Psoas muscle (tissue), 8 donors: ENCODE results near the gene KIF2B. TPM values are rescaled to one million over a fixed set of nuclear protein-coding genes. Genes with fewer than 3 reads are reported as not detected.
"Not testable (repeated sequence)": the region's sequence is repeated elsewhere in the genome, so short reads cannot be mapped to it uniquely, and the experiment has no call there.

ENCODE experiments used
- ATAC-seq, 4 donors: fragments of 200-7000 bp; cut with Tn5 transposase; one replicate each; pipeline ENCODE4 v1.9.1; 2020; ENCODE audit warnings: moderate library complexity in 3 of 4, mild to moderate bottlenecking in 2 of 4
- DNase-seq, 2 donors: peaks; one replicate each; pipeline ENCODE4 v3.0.0-alpha.2; 2020
- H3K27ac ChIP-seq: fragments of 200-600 bp; one replicate; pipeline ENCODE4 v1.8.0; 2022
- H3K27me3 ChIP-seq, 3 donors: fragments of 200-600 bp in 1 of 3; one replicate each; pipeline versions ENCODE4 v1.6.1 to v1.8.0; 2013 to 2022; ENCODE audit warnings: low read length in 2 of 3, mild to moderate bottlenecking in 2 of 3, moderate library complexity in 1 of 3; ENCODE audit not compliant: insufficient read depth in 3 of 3
- H3K36me3 ChIP-seq, 2 donors: fragments of 200-600 bp in 1 of 2; one replicate each; pipeline versions ENCODE4 v1.6.1 to v1.8.0; 2013 to 2022; ENCODE audit warnings: low read depth in 1 of 2, mild to moderate bottlenecking in 1 of 2, moderate library complexity in 1 of 2; ENCODE audit not compliant: insufficient read depth in 1 of 2
- H3K4me1 ChIP-seq: fragments of 200-600 bp; one replicate; pipeline ENCODE4 v1.8.0; 2022
- H3K4me3 ChIP-seq: fragments of 200-600 bp; one replicate; pipeline ENCODE4 v1.8.0; 2022; ENCODE audit warnings: mild to moderate bottlenecking
- H3K9me3 ChIP-seq: fragments of 200-600 bp; one replicate; pipeline ENCODE4 v1.8.0; 2022
- WGBS, 3 donors: extraction: QIAGEN DNeasy Blood & Tissue Kit; methylation state at CpG; one replicate each; pipeline versions ENCODE4 v1.1.6 to v1.1.7; 2013; 5-methylcytosine and 5-hydroxymethylcytosine counted together
- intact Hi-C, 2 donors: fragments of 100-400 bp; cut with DNase I; formaldehyde crosslinking; loops; one replicate each; pipeline versions ENCODE4 v1.11.0 to v1.14.2; 2022
- polyA plus RNA-seq, 3 donors: library from polyadenylated mRNA; stranded (reverse); fragments of 200-250 nt; gene quantifications; one replicate each; pipeline ENCODE4 v1.2.3, GENCODE V29; 2013
- total RNA-seq, 4 donors: library from RNA; stranded (reverse); fragmentation: NEBNext Ultra II Directional in 2 of 4; extraction: Animal tissue kit (Norgen Biotek cat#: 25700) in 2 of 4; gene quantifications; one replicate each; pipeline versions ENCODE4 v1.2.1 to v1.2.4, GENCODE V29; 2021 to 2023
- TF ChIP-seq, protein P1 (sequence below): fragments of 200-600 bp; IDR thresholded peaks from one replicate; pipeline ENCODE4 v1.8.0; 2022; ENCODE audit warnings: antibody characterized with exemption
- donor health status: healthy with polysubstance abuse.
- donor health status: DM: no; HTN: no; CAD: no; lungs with moderate emphysema.
- donor health status: Bipolar disorder and iron deficiency.
- donor health status: healthy.
- donor health status: DM: yes; HTN: yes; CAD: no.
- donor health status: DM: no; HTN: no; CAD: no.
- donor health status: DM: no; HTN: no; CAD: no.
- donor health status: DM: yes; HTN: yes; CAD: no.

The KIF2B gene
- total and polyA plus RNA-seq, 7 donors, result not detected

DNA sequence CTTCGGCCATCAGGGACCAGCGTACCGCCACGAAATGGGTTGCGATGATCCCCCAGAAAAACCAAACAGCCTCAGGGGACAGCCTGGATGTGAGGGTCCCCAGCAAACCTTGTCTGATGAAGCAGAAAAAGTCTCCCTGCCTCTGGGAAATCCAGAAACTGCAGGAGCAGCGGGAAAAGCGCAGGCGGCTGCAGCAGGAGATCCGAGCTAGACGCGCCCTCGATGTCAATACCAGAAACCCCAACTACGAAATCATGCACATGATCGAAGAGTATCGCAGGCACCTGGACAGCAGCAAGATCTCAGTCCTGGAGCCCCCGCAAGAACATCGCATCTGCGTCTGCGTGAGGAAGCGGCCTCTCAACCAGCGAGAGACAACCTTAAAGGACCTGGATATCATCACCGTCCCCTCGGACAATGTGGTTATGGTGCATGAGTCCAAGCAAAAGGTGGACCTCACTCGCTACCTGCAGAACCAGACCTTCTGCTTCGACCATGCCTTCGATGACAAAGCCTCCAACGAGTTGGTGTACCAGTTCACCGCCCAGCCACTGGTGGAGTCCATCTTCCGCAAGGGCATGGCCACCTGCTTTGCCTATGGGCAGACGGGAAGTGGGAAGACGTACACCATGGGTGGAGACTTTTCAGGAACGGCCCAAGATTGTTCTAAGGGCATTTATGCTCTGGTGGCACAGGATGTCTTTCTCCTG is 769 bp downstream of the KIF2B start:
- TF ChIP-seq, protein P1, sequence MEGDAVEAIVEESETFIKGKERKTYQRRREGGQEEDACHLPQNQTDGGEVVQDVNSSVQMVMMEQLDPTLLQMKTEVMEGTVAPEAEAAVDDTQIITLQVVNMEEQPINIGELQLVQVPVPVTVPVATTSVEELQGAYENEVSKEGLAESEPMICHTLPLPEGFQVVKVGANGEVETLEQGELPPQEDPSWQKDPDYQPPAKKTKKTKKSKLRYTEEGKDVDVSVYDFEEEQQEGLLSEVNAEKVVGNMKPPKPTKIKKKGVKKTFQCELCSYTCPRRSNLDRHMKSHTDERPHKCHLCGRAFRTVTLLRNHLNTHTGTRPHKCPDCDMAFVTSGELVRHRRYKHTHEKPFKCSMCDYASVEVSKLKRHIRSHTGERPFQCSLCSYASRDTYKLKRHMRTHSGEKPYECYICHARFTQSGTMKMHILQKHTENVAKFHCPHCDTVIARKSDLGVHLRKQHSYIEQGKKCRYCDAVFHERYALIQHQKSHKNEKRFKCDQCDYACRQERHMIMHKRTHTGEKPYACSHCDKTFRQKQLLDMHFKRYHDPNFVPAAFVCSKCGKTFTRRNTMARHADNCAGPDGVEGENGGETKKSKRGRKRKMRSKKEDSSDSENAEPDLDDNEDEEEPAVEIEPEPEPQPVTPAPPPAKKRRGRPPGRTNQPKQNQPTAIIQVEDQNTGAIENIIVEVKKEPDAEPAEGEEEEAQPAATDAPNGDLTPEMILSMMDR, result no peak
- Histone ChIP-seq H3K27ac (no peak overlapping the region), H3K4me1 (no peaks in the 10 kb centered on the region), H3K27me3 (no peaks in the 10 kb centered on the region), H3K36me3 (no peaks in the 10 kb centered on the region), H3K9me3 (no peaks in the 10 kb centered on the region), H3K4me3 (no peak overlapping the region)
- intact Hi-C loops, result no loop called here
- DNase-seq (no peak), ATAC-seq (no peak)
- WGBS, 3 donors, result 94 to 96% (median 95%) methylated on average over 32 of the region's 32 CpGs

DNA sequence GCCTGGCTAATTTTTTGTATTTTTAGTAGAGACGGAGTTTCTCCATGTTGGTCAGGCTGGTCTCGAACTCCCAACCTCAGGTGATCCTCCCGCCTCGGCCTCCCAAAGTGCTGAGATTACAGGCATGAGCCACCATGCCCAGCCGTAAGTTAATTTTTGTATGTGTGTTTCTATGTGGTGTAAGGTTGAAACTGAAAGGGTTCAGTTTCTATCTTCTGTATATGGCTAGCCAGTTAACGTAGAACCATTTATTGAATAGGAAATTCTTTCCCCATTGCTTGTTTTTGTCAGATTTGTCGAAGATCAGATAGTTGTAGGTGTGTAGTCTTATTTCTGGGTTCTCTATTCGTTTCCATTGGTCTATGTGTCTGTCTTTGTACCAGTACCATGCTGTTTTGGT is 12.0 kb downstream of the KIF2B start:
- ATAC-seq, H3K27ac ChIP-seq, H3K27me3 ChIP-seq, H3K36me3 ChIP-seq, intact Hi-C loops, H3K4me3 ChIP-seq, H3K4me1 ChIP-seq, DNase-seq, H3K9me3 ChIP-seq: not testable (repeated sequence)
- 77 to 83% (median 80%) methylated on average over 8 of the region's 8 CpGs for WGBS, 3 donors

DNA sequence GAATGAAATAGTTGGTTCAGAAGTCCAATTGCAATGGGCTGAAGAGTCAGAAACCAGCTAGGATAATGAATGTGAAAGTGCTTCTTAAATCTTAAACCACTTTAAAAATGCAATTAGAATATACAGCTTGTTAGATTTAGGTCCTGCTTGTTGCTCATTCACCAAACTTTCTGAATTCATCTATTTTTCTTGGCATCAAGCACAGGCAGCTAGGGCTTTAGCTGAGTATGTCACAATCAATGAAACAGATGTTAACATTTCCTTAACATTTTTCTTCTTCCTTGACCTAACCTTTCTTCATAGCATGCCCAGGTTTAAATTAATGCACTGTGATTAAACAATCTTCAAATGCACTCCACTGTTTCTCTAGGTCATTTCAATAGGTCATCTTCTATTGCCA is 14.4 kb downstream of the KIF2B start:
- DNase-seq (no peak), ATAC-seq (no peak)
- Histone ChIP-seq H3K27me3 (no peaks in the 10 kb centered on the region), H3K4me1 (no peaks in the 10 kb centered on the region), H3K36me3 (no peaks in the 10 kb centered on the region), H3K4me3 (no peak overlapping the region), H3K9me3 (no peaks in the 10 kb centered on the region), H3K27ac (no peak overlapping the region)
- TF ChIP-seq, protein P1, result no peak
- intact Hi-C loops, result no loop called here

DNA sequence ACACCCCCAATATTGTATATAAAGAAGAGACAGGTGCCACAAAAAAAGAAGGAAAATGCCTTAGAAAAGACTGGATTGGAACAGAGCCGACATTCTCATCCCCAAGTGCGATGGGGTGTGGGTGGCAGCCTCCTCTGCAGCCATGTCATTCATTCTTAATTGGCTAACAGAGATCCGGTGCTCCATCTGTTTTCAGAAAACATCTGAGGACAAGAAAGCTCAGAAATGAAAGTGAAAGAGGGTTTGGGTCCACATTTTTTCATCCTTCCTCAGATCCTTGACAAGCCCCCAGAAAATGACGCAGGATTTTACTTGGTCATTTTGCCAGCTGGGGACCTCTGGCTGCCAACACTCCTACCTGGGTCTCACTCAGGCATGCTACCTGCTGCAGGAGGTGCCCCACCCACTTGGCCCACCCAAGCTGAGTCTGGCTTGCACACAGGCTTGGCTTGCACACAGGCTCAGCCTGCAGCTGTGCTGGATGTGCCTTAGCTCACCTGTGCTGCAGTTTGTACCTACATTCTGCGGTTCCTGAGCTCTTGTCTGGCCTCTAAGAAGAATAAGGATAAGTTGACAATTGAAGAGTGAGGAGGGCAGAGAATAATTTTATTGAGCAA is 21.9 kb downstream of the KIF2B start:
- ATAC-seq (no peak), DNase-seq (no peak)
- no peaks in the 10 kb centered on the region for H3K27me3 ChIP-seq
- peaks cover 4% of the 10 kb centered on the region for H3K9me3 ChIP-seq
- no peak overlapping the region for H3K4me3 ChIP-seq
- no peaks in the 10 kb centered on the region for H3K4me1 ChIP-seq
- no peaks in the 10 kb centered on the region for H3K36me3 ChIP-seq
- intact Hi-C loops, result no loop called here
- no peak overlapping the region for H3K27ac ChIP-seq
- WGBS, 3 donors, result 74 to 80% (median 75%) methylated on average over 5 of the region's 5 CpGs
- TF ChIP-seq, protein P1, result no peak

DNA sequence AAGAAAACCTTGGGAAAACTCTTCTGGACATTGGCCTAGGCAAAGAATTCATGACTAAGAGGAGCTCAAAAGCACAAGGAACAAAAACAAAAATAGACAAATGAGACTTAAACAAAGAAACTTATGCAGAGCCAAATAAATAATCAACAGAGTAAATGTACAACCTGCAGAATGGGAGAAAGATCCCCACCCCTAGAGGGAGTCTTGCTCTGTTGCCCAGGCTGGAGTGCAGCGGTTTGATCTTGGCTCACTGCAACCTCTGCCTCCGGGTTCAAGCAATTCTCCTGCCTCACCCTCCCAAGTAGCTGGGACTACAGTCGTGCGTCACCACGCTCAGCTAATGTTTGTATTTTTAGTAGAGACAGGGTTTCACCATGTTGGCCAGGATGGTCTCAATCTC is 48.4 kb downstream of the KIF2B start:
- DNase-seq, H3K4me3 ChIP-seq, ATAC-seq, H3K4me1 ChIP-seq, intact Hi-C loops, H3K9me3 ChIP-seq, H3K36me3 ChIP-seq, H3K27me3 ChIP-seq, H3K27ac ChIP-seq: not testable (repeated sequence)
- 82 to 90% (median 83%) methylated on average over 5 of the region's 5 CpGs for WGBS, 3 donors
